GM12878 (cell line): ENCODE data around the gene HEPHL1. TPM values are rescaled to one million over a fixed set of nuclear protein-coding genes. Genes with fewer than 3 reads are reported as not detected.
A peak's percentile ranks its signal among the peaks of the same experiment; 100 is the strongest.

Experiments used
- ATAC-seq: fragments of 200-7000 bp; cut with Tn5 transposase; 3 replicates; pipeline ENCODE4 v1.9.1; 2020; ENCODE audit warnings: mild to moderate bottlenecking, moderate library complexity
- BruUV-seq: library from RNA; stranded (reverse); fragments of 400-500 nt; replicated peaks from 2 replicates; lab custom pipeline; 2021; lab: Mats Ljungman, UMichigan
- CTCF ChIA-PET: fragments of 300-600 bp; sonication (Branson Sonifier 250); formaldehyde crosslinking; extraction: SDS; loops from one replicate; lab custom pipeline; 2021; ENCODE audit warnings: inconsistent platforms; lab: Yijun Ruan, JAX
- POLR2A ChIA-PET: fragments of 350-600 bp; formaldehyde crosslinking; extraction: SDS; loops from one replicate; lab custom pipeline; 2021; ENCODE audit warnings: inconsistent platforms; lab: Charles Lee
- RAD21 ChIA-PET: fragments of 300-600 bp; sonication (Branson Sonifier 250); formaldehyde crosslinking; loops from one replicate; lab custom pipeline; 2023; ENCODE audit warnings: antibody characterized with exemption; ENCODE audit not compliant: unreplicated experiment; lab: Charles Lee
- SMC1A ChIA-PET: fragments of 300-600 bp; sonication (Branson Sonifier 250); formaldehyde crosslinking; loops from one replicate; lab custom pipeline; 2023; ENCODE audit not compliant: unreplicated experiment, uncharacterized antibody; lab: Charles Lee
- DNase-seq: peaks from one replicate; pipeline ENCODE4 v3.0.0-alpha.2; 2011; ENCODE audit warnings: low read depth, low spot score
- FAIRE-seq: peaks from 3 replicates; lab custom pipeline; 2011; peaks lifted over from hg19 to GRCh38; lab: Jason Lieb, UNC
- H2AFZ ChIP-seq: 2 replicates; pipeline ENCODE4 v1.6.0; 2011; ENCODE audit warnings: low read depth, low read length, control low read depth; ENCODE audit not compliant: control insufficient read depth
- H3K27ac ChIP-seq: 2 replicates; pipeline ENCODE4 v1.5.1; 2011; ENCODE audit warnings: control low read depth; ENCODE audit not compliant: control insufficient read depth, insufficient read depth
- H3K27me3 ChIP-seq, 2 experiments: replicated peaks in 1 of 2; 2 replicates each; pipeline versions ENCODE4 v1.6.0 to v1.6.1; 2011; ENCODE audit warnings: low read length in 1 of 2; ENCODE audit not compliant: control insufficient read depth in 2 of 2, insufficient read depth in 2 of 2
- H3K36me3 ChIP-seq, 2 experiments: 2 replicates each; pipeline ENCODE4 v1.5.1; 2011; ENCODE audit warnings: low read length in 1 of 2; ENCODE audit not compliant: control insufficient read depth in 2 of 2, insufficient read depth in 2 of 2
- H3K4me1 ChIP-seq: 2 replicates; pipeline ENCODE4 v1.6.1; 2011; ENCODE audit warnings: mild to moderate bottlenecking, low read length, moderate library complexity, mixed read lengths; ENCODE audit not compliant: control insufficient read depth, insufficient read depth
- H3K4me2 ChIP-seq: 2 replicates; pipeline ENCODE4 v1.6.0; 2011; ENCODE audit warnings: control low read depth; ENCODE audit not compliant: control insufficient read depth, insufficient read depth
- H3K4me3 ChIP-seq: fragments of 200-600 bp; sonication (generic); 2 replicates; pipeline ENCODE4 v1.5.1; 2016
- H3K79me2 ChIP-seq: 2 replicates; pipeline ENCODE4 v1.6.0; 2011; ENCODE audit warnings: low read length; ENCODE audit not compliant: control insufficient read depth, insufficient read depth
- H3K9ac ChIP-seq: 2 replicates; pipeline ENCODE4 v1.8.0; 2011; ENCODE audit warnings: low read length, control low read depth, mixed read lengths; ENCODE audit not compliant: control insufficient read depth, insufficient read depth
- H3K9me3 ChIP-seq: replicated peaks from 3 replicates; pipeline ENCODE4 v1.5.1; 2011; ENCODE audit warnings: mild to moderate bottlenecking, low read length; ENCODE audit not compliant: control insufficient read depth, insufficient read depth
- H4K20me1 ChIP-seq: 2 replicates; pipeline ENCODE4 v1.6.0; 2011; ENCODE audit not compliant: control insufficient read depth, insufficient read depth
- ATF2 ChIP-seq: IDR thresholded peaks from 2 replicates; pipeline ENCODE4 v1.6.1; 2012; ENCODE audit warnings: low read length, inconsistent platforms
- CBFB ChIP-seq: IDR thresholded peaks from 2 replicates; pipeline ENCODE4 v1.6.1; 2016; ENCODE audit warnings: antibody characterized with exemption, low read depth
- MXI1 ChIP-seq: fragments of 150-350 bp; IDR thresholded peaks from 2 replicates; pipeline ENCODE4 v1.6.1; 2011; ENCODE audit warnings: low read depth, mild to moderate bottlenecking, inconsistent platforms, low read length, improper control_type of control experiment
- RCOR1 ChIP-seq: conservative IDR thresholded peaks from 2 replicates; pipeline ENCODE4 v1.6.1; 2012; ENCODE audit warnings: low read depth, low read length, improper control_type of control experiment
- SMAD1 ChIP-seq: fragments of 450-650 bp; IDR thresholded peaks from 2 replicates; pipeline ENCODE4 v1.6.1; 2018; ENCODE audit warnings: mild to moderate bottlenecking, low read depth; ENCODE audit not compliant: partially characterized antibody
- ZNF207 ChIP-seq: fragments of 450-650 bp; IDR thresholded peaks from 2 replicates; pipeline ENCODE4 v1.6.1; 2014; ENCODE audit warnings: antibody characterized with exemption, mild to moderate bottlenecking, borderline replicate concordance
- WGBS: methylation state at CpG from one replicate; pipeline ENCODE4 v1.1.6; 2016; ENCODE audit warnings: low lambda C conversion rate; ENCODE audit not compliant: insufficient replicate concordance, insufficient coverage; ENCODE audit errors: missing lambda C conversion rate; 5-methylcytosine and 5-hydroxymethylcytosine counted together
- in situ Hi-C: fragments of 300-500 bp; cut with MboI; formaldehyde crosslinking; loops from 9 replicates; pipeline ENCODE4 v1.14.3; 2018; ENCODE audit warnings: mixed read lengths
- intact Hi-C: fragments of 100-400 bp; cut with micrococcal nuclease; formaldehyde crosslinking; loops from one replicate; pipeline ENCODE4 v1.14.2; 2022; ENCODE audit not compliant: unreplicated experiment
- polyA plus RNA-seq, 11 experiments: library from polyadenylated mRNA; depleted of rRNA in 4 of 11; unstranded in 6 of 11; stranded (reverse) in 5 of 11; fragments of >200 nt; fragmentation: Nextera tagmentation in 4 of 11; fragmentation: Illumina TruSeq in 1 of 11; extraction: Ambion mirVana in 4 of 11; extraction: Trizol in 1 of 11; gene quantifications; 1 replicate in 1 of 11; 2 replicates in 10 of 11; pipeline versions ENCODE4 v1.2.1 to v1.2.3, GENCODE V29; 2011 to 2016; ENCODE audit warnings: inconsistent platforms in 2 of 11, missing spikeins in 2 of 11, low read depth in 1 of 11
- total RNA-seq, 4 experiments: library from RNA; depleted of rRNA in 3 of 4; stranded (reverse); fragments of >200 nt in 3 of 4; fragmentation: Illumina TruSeq in 1 of 4; extraction: Trizol in 1 of 4; gene quantifications; 2 replicates each; pipeline versions ENCODE4 v1.2.1 to v1.2.3, GENCODE V29; 2013 to 2021
- TF ChIP-seq, protein P1 (sequence below): fragments of 450-650 bp; formaldehyde crosslinking; IDR thresholded peaks from 2 replicates; pipeline ENCODE4 v1.4.0; 2020; ENCODE audit warnings: mild to moderate bottlenecking, moderate library complexity
- TF ChIP-seq, protein P2 (sequence below): fragments of 450-650 bp; formaldehyde crosslinking; IDR thresholded peaks from 2 replicates; pipeline ENCODE4 v1.5.0; 2022; ENCODE audit warnings: mild to moderate bottlenecking, missing genetic modification characterization

Gene HEPHL1
- total and polyA plus RNA-seq, 10 of the 15 experiments (the other 5 are each of a cell fraction or from before 2014, with no cell fraction given): 0.02 to 0.08 (median 0.05) TPM; not detected in 6

DNA sequence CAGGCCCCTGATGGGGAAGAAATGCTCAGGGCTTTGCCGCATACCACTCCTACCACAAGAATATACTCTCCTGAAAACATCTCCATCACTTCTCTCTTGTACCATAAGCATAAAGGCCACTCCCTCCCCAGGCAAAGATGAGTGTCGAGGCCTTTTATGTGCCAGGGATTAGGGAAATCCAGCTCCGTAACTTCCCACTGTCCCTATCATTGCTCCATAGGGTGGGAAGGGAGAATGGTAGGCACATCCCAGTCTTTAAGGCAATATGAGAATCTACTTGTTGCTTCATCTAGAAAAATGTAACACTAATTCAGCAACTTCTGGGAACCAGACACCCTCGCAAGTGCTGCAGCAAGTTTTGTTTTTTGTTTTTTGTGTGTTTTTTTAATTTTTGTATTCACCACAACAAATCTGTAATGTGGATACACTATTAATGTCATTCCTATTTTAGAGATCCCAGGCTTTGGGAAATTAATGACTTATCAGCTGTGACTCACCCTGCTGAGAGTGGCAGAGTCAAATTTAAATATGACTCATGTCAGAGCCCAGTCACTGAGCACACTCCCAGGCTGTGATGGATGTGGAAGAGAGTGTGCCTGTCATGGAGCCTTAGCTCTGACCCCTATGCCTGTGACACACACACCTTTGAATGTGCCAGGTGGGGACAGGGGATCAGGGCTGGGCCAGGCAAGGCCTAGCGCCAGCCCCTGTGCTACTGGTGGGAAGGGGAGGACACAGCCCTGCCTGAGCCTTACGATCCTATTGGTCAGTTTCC, 130.9 kb downstream of the HEPHL1 start:
- no peak for DNase-seq
- Histone ChIP-seq H2AFZ (no peak overlapping the region), H3K79me2 (peaks cover 14% of the 10 kb centered on the region), H3K4me3 (no peak overlapping the region), H3K4me2 (no peak overlapping the region), H3K9me3 (no peaks in the 10 kb centered on the region), H3K27ac (no peak overlapping the region), H3K36me3 (peaks cover 5 to 7% of the 10 kb centered on the region in 2 experiments), H4K20me1 (no peaks in the 10 kb centered on the region), H3K27me3 (no peaks in the 10 kb centered on the region), H3K9ac (no peak overlapping the region), H3K4me1 (peaks cover 16% of the 10 kb centered on the region)
- BruUV-seq: no TSS peak
- CTCF ChIA-PET: no interaction called here
- 87% methylated on average over 6 of the region's 6 CpGs for WGBS
- in situ Hi-C loops (no loop called here), intact Hi-C loops (no loop called here)
- POLR2A ChIA-PET: no interaction called here
- peak; percentile 69 for ATAC-seq
- RAD21 ChIA-PET: no interaction called here
- TF ChIP-seq CBFB (no peak), ATF2 (no peak), ZNF207 (no peak), RCOR1 (no peak), SMAD1 (no peak), MXI1 (no peak)
- TF ChIP-seq, protein P1, sequence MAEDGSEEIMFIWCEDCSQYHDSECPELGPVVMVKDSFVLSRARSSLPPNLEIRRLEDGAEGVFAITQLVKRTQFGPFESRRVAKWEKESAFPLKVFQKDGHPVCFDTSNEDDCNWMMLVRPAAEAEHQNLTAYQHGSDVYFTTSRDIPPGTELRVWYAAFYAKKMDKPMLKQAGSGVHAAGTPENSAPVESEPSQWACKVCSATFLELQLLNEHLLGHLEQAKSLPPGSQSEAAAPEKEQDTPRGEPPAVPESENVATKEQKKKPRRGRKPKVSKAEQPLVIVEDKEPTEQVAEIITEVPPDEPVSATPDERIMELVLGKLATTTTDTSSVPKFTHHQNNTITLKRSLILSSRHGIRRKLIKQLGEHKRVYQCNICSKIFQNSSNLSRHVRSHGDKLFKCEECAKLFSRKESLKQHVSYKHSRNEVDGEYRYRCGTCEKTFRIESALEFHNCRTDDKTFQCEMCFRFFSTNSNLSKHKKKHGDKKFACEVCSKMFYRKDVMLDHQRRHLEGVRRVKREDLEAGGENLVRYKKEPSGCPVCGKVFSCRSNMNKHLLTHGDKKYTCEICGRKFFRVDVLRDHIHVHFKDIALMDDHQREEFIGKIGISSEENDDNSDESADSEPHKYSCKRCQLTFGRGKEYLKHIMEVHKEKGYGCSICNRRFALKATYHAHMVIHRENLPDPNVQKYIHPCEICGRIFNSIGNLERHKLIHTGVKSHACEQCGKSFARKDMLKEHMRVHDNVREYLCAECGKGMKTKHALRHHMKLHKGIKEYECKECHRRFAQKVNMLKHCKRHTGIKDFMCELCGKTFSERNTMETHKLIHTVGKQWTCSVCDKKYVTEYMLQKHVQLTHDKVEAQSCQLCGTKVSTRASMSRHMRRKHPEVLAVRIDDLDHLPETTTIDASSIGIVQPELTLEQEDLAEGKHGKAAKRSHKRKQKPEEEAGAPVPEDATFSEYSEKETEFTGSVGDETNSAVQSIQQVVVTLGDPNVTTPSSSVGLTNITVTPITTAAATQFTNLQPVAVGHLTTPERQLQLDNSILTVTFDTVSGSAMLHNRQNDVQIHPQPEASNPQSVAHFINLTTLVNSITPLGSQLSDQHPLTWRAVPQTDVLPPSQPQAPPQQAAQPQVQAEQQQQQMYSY (CRISPR knock-in tag): no peak
- TF ChIP-seq, protein P2, sequence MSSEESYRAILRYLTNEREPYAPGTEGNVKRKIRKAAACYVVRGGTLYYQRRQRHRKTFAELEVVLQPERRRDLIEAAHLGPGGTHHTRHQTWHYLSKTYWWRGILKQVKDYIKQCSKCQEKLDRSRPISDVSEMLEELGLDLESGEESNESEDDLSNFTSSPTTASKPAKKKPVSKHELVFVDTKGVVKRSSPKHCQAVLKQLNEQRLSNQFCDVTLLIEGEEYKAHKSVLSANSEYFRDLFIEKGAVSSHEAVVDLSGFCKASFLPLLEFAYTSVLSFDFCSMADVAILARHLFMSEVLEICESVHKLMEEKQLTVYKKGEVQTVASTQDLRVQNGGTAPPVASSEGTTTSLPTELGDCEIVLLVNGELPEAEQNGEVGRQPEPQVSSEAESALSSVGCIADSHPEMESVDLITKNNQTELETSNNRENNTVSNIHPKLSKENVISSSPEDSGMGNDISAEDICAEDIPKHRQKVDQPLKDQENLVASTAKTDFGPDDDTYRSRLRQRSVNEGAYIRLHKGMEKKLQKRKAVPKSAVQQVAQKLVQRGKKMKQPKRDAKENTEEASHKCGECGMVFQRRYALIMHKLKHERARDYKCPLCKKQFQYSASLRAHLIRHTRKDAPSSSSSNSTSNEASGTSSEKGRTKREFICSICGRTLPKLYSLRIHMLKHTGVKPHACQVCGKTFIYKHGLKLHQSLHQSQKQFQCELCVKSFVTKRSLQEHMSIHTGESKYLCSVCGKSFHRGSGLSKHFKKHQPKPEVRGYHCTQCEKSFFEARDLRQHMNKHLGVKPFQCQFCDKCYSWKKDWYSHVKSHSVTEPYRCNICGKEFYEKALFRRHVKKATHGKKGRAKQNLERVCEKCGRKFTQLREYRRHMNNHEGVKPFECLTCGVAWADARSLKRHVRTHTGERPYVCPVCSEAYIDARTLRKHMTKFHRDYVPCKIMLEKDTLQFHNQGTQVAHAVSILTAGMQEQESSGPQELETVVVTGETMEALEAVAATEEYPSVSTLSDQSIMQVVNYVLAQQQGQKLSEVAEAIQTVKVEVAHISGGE (CRISPR knock-in tag): no peak
- SMC1A ChIA-PET: interaction anchor here (1.5 kb wide), 1 partner anchor 17 kb away, joined by 6 read pairs; no protein-coding TSS in a partner anchor
- FAIRE-seq: no peak
